GM21737 (cell line): Measurements from ENCODE around the gene FBXL16.

ENCODE experiments used
- ATAC-seq: cut with Tn5 transposase; IDR thresholded peaks from one replicate; pipeline ENCODE4 v1.9.1; 2021; ENCODE audit warnings: mild to moderate bottlenecking, moderate library complexity; ENCODE audit not compliant: unreplicated experiment

FBXL16 gene

GRCh38 chr16:644556-644955 is 61.0 kb downstream of the FBXL16 start:
- no peak for ATAC-seq

DNA sequence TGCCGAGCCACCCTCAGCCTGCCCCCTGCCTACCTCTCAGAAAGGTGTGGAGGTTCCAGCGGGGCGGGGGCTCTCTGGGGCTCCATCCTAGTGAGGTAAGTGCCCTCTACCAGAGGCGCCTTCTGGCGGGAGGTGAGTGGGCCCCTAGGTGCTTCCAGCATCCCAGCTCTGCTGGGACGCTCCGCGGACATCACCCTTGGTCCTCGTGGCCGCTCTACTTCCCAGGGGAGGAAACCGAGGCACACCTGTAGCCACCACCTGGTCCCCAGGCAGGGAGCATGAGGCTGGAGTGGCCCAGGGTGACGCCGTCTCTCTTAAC is 62.6 kb downstream of the FBXL16 start:
- ATAC-seq = no peak
